ENCODE data around the gene UVSSA. TPM values are rescaled to one million over a fixed set of nuclear protein-coding genes. Genes with fewer than 3 reads are reported as not detected.

The UVSSA gene
- total RNA-seq, 1 donor from 2014 or later, result 5.9 TPM

GRCh38 chr4:1359976-1360375 is 13.0 kb downstream of the UVSSA start:
- TF ChIP-seq, protein P1, sequence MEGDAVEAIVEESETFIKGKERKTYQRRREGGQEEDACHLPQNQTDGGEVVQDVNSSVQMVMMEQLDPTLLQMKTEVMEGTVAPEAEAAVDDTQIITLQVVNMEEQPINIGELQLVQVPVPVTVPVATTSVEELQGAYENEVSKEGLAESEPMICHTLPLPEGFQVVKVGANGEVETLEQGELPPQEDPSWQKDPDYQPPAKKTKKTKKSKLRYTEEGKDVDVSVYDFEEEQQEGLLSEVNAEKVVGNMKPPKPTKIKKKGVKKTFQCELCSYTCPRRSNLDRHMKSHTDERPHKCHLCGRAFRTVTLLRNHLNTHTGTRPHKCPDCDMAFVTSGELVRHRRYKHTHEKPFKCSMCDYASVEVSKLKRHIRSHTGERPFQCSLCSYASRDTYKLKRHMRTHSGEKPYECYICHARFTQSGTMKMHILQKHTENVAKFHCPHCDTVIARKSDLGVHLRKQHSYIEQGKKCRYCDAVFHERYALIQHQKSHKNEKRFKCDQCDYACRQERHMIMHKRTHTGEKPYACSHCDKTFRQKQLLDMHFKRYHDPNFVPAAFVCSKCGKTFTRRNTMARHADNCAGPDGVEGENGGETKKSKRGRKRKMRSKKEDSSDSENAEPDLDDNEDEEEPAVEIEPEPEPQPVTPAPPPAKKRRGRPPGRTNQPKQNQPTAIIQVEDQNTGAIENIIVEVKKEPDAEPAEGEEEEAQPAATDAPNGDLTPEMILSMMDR (IDR thresholded peaks at IDR 0.05; ENCODE audit: borderline replicate concordance), result no peak
- H3K4me1 ChIP-seq, result peaks cover 3% of the 10 kb centered on the region
- no peaks in the 10 kb centered on the region for H3K27me3 ChIP-seq (ENCODE audit: low read depth)
- H3K9me3 ChIP-seq (replicated peaks), result no peaks in the 10 kb centered on the region
- no peak for DNase-seq
- H3K36me3 ChIP-seq, result peaks cover 17% of the 10 kb centered on the region
- intact Hi-C loops (cut with micrococcal nuclease), result loop anchor here (10.0 kb wide), 2 partner anchors 275 to 365 kb away; partner anchors contain the start of genes TACC3 and TMEM129
- no peak overlapping the region for H3K27ac ChIP-seq (replicated peaks)
- no peak overlapping the region for H3K4me3 ChIP-seq

GRCh38 chr4:1360423-1361283 is 13.6 kb downstream of the UVSSA start:
- intact Hi-C loops (cut with micrococcal nuclease), result no loop called here
- Histone ChIP-seq H3K9me3 (replicated peaks) (no peaks in the 10 kb centered on the region), H3K4me3 (no peak overlapping the region), H3K4me1 (peaks cover 3% of the 10 kb centered on the region), H3K27me3 (ENCODE audit: low read depth) (no peaks in the 10 kb centered on the region), H3K27ac (replicated peaks) (no peak overlapping the region), H3K36me3 (peaks cover 10% of the 10 kb centered on the region)
- no peak for DNase-seq
- TF ChIP-seq, protein P1 (IDR thresholded peaks at IDR 0.05; ENCODE audit: borderline replicate concordance), result no peak

DNA sequence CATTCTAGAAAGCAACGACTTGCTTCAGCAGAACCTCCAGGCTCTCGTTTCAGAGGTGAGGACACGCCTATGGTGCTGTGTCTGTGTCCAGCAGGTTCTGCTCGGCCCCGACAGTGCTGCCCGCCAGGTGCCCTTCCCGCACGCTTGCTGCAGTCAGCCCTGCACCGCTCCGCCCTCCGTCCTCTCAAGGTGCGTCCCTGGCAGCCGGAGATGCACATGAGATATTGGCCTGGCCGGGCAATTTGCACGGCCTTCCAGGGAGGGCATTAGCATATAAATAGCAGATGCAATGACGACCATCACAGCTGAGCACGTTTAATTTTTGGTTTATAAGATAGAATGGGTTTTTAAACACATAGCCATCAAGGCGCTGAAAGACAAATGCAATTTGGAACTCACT is 14.4 kb downstream of the UVSSA start:
- Histone ChIP-seq H3K4me1 (peaks cover 1% of the 10 kb centered on the region), H3K4me3 (no peak overlapping the region), H3K36me3 (peaks cover 10% of the 10 kb centered on the region), H3K9me3 (replicated peaks) (no peaks in the 10 kb centered on the region), H3K27me3 (ENCODE audit: low read depth) (no peaks in the 10 kb centered on the region), H3K27ac (replicated peaks) (no peak overlapping the region)
- intact Hi-C loops (cut with micrococcal nuclease), result no loop called here
- no peak for DNase-seq
- TF ChIP-seq, protein P1 (IDR thresholded peaks at IDR 0.05; ENCODE audit: borderline replicate concordance), result no peak

DNA sequence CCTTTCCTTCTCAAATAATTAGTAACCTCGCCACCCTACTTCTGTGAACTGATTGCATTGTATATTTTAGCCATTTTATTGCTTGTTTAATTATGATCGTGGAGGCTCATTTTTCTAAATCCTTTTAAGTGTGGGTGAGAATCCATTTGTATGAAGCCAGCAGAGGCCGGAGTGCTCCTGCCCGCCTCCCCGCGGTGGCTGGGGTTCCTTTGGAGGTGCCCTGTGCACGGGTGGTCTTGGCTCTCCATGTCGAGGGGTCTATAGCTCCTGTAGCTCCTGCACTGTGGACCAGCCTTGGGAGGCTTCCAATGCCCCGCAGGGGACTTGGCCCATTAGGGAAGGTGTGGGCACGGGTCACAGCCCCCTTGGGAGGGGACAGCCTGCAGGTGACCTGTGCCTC is 15.0 kb downstream of the UVSSA start:
- TF ChIP-seq, protein P1 (IDR thresholded peaks at IDR 0.05; ENCODE audit: borderline replicate concordance), result no peak
- intact Hi-C loops (cut with micrococcal nuclease), result no loop called here
- H3K4me1 ChIP-seq, result no peaks in the 10 kb centered on the region
- DNase-seq, result no peak
- H3K27me3 ChIP-seq (ENCODE audit: low read depth), result no peaks in the 10 kb centered on the region
- no peak overlapping the region for H3K27ac ChIP-seq (replicated peaks)
- no peaks in the 10 kb centered on the region for H3K9me3 ChIP-seq (replicated peaks)
- no peak overlapping the region for H3K4me3 ChIP-seq
- peaks cover 16% of the 10 kb centered on the region for H3K36me3 ChIP-seq

DNA sequence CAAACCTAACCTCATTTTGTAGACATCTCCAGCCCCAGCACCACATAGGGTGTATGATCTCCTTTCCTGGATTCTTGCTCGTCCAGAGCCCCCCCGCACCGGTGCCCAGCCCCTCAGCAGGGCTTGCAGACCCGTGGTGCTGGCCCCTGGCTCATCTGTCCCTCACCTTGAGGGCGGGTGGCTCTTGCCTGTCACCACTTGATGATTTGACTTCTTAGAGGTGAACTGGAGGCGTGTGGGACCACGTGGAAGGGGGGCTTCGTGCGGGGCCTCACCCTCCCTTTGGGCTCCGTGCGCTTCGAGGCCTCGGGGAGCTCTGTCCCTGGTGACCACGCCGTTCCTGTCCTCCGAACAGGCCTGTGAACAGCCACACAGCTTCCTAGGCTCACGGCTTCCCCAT is 15.5 kb downstream of the UVSSA start:
- H3K36me3 ChIP-seq, result peaks cover 19% of the 10 kb centered on the region
- TF ChIP-seq, protein P1 (IDR thresholded peaks at IDR 0.05; ENCODE audit: borderline replicate concordance), result no peak

More for the DNA sequence above, 15.5 kb downstream of the UVSSA start:
- intact Hi-C loops (cut with micrococcal nuclease), result no loop called here
- H3K4me1 ChIP-seq, result no peaks in the 10 kb centered on the region
- no peak for DNase-seq
- no peaks in the 10 kb centered on the region for H3K9me3 ChIP-seq (replicated peaks)
- no peaks in the 10 kb centered on the region for H3K27me3 ChIP-seq (ENCODE audit: low read depth)
- H3K4me3 ChIP-seq, result no peak overlapping the region
- no peak overlapping the region for H3K27ac ChIP-seq (replicated peaks)
